HCT116 (cell line): ENCODE measurements around the gene SHANK3. TPM values are rescaled to one million over a fixed set of nuclear protein-coding genes. Genes with fewer than 3 reads are reported as not detected.

Source experiments
- ATAC-seq: fragments of 200-7000 bp; cut with Tn5 transposase; 2 replicates; pipeline ENCODE4 v1.9.1; 2020; ENCODE audit warnings: mild to moderate bottlenecking, moderate library complexity
- BruUV-seq: library from RNA; stranded (reverse); fragments of 400-500 nt; replicated peaks from 2 replicates; lab custom pipeline; 2021; lab: Mats Ljungman, UMichigan
- CTCF ChIA-PET: fragments of 300-600 bp; sonication (Branson Sonifier 250); formaldehyde crosslinking; loops from one replicate; lab custom pipeline; 2021; ENCODE audit warnings: antibody characterized with exemption; lab: Charles Lee
- POLR2A ChIA-PET: fragments of 300-600, 350-600 bp; sonication (Branson Sonifier 250); formaldehyde crosslinking; loops from one replicate; lab custom pipeline; 2021; ENCODE audit warnings: antibody characterized with exemption; lab: Charles Lee
- RAD21 ChIA-PET, 2 experiments: fragments of 300-600 bp; sonication (Branson Sonifier 250); formaldehyde crosslinking; loops; one replicate each; lab custom pipeline; 2023; ENCODE audit warnings: low total read pairs in 2 of 2; ENCODE audit not compliant: uncharacterized antibody in 2 of 2, unreplicated experiment in 2 of 2, low non-redundant PET in 1 of 2; lab: Charles Lee
- DNase-seq: peaks from one replicate; pipeline ENCODE4 v3.0.0-alpha.2; 2010; ENCODE audit warnings: low read depth, low spot score
- H2AFZ ChIP-seq: fragments of 200-600 bp; shearing (Covaris generic), sonication (generic); 2 replicates; pipeline ENCODE4 v1.6.1; 2017; ENCODE audit warnings: low read depth, mixed run types, mixed read lengths, antibody characterized with exemption, low read length; ENCODE audit not compliant: poor library complexity, severe bottlenecking
- H3K27ac ChIP-seq: 2 replicates; pipeline ENCODE4 v1.5.1; 2012; ENCODE audit warnings: low read depth, low read length
- H3K27me3 ChIP-seq: fragments of 200-600 bp; sonication (generic); 2 replicates; pipeline ENCODE4 v1.6.1; 2016; ENCODE audit warnings: mixed run types, low read length, mixed read lengths; ENCODE audit not compliant: insufficient read depth
- H3K36me3 ChIP-seq, 2 experiments: fragments of 200-500 bp in 1 of 2; fragments of 200-600 bp in 1 of 2; sonication (Bioruptor generic) in 1 of 2; sonication (generic) in 1 of 2; 2 replicates each; pipeline versions ENCODE4 v1.5.1 to v1.6.1; 2014 to 2016; ENCODE audit warnings: low read length in 2 of 2, inconsistent platforms in 1 of 2, mixed read lengths in 1 of 2, mixed run types in 1 of 2; ENCODE audit not compliant: insufficient read depth in 2 of 2, control insufficient read depth in 1 of 2
- H3K4me1 ChIP-seq, 2 experiments: fragments of 200-600 bp in 1 of 2; sonication (generic) in 1 of 2; 2 replicates each; pipeline versions ENCODE4 v1.5.1 to v1.6.1; 2012 to 2017; ENCODE audit warnings: low read length in 2 of 2, inconsistent platforms in 1 of 2, mild to moderate bottlenecking in 1 of 2, mixed read lengths in 1 of 2, mixed run types in 1 of 2, moderate library complexity in 1 of 2; ENCODE audit not compliant: insufficient read depth in 2 of 2, control insufficient read depth in 1 of 2
- H3K4me2 ChIP-seq: fragments of 200-600 bp; sonication (generic); 2 replicates; pipeline ENCODE4 v1.6.1; 2017; ENCODE audit warnings: mixed run types, low read length, mixed read lengths
- H3K4me3 ChIP-seq, 2 experiments: fragments of 200-600 bp in 1 of 2; sonication (generic) in 1 of 2; replicated peaks in 1 of 2; 2 replicates each; pipeline ENCODE4 v1.5.1; 2011 to 2016; ENCODE audit warnings: low read length in 2 of 2, control low read depth in 1 of 2, low read depth in 1 of 2, mild to moderate bottlenecking in 1 of 2, mixed read lengths in 1 of 2, mixed run types in 1 of 2
- H3K79me2 ChIP-seq: fragments of 200-600 bp; sonication (generic); 2 replicates; pipeline ENCODE4 v1.6.1; 2017; ENCODE audit warnings: mild to moderate bottlenecking, mixed run types, low read length, moderate library complexity, mixed read lengths; ENCODE audit not compliant: insufficient read depth
- H3K9ac ChIP-seq: fragments of 200-600 bp; sonication (generic); 2 replicates; pipeline ENCODE4 v1.6.1; 2016; ENCODE audit warnings: low read length, mixed read lengths
- H3K9me2 ChIP-seq: fragments of 200-600 bp; sonication (generic), shearing (Covaris generic); 2 replicates; pipeline ENCODE4 v1.6.1; 2017; ENCODE audit warnings: mixed run types, mild to moderate bottlenecking, moderate library complexity; ENCODE audit not compliant: insufficient read depth
- H3K9me3 ChIP-seq, 2 experiments: fragments of 200-500 bp in 1 of 2; fragments of 200-600 bp in 1 of 2; sonication (Bioruptor generic) in 1 of 2; sonication (generic) in 1 of 2; 2 replicates each; pipeline ENCODE4 v1.6.1; 2014 to 2017; ENCODE audit warnings: low read length in 2 of 2, mixed read lengths in 2 of 2, inconsistent platforms in 1 of 2, low read depth in 1 of 2, mild to moderate bottlenecking in 1 of 2, mixed run types in 1 of 2, moderate library complexity in 1 of 2; ENCODE audit not compliant: control insufficient read depth in 1 of 2, insufficient read depth in 1 of 2
- H4K20me1 ChIP-seq: fragments of 200-600 bp; sonication (generic), shearing (Covaris generic); 2 replicates; pipeline ENCODE4 v1.6.1; 2017; ENCODE audit warnings: mixed run types, mild to moderate bottlenecking, moderate library complexity; ENCODE audit not compliant: insufficient read depth
- CEBPB ChIP-seq: IDR thresholded peaks from 2 replicates; pipeline ENCODE4 v1.6.1; 2012; ENCODE audit warnings: low read depth
- CTCF ChIP-seq, 3 experiments: fragments of 200-600 bp in 1 of 3; sonication (generic) in 1 of 3; IDR thresholded peaks in 2 of 3; conservative IDR thresholded peaks in 1 of 3; 2 replicates each; pipeline ENCODE4 v1.5.1; 2012 to 2017; ENCODE audit warnings: low read depth in 2 of 3, low read length in 2 of 3, antibody characterized with exemption in 1 of 3, borderline replicate concordance in 1 of 3, control low read depth in 1 of 3, mild to moderate bottlenecking in 1 of 3, mixed read lengths in 1 of 3, mixed run types in 1 of 3, moderate library complexity in 1 of 3; ENCODE audit not compliant: insufficient read depth in 1 of 3
- EZH2 ChIP-seq: fragments of 200-600 bp; sonication (generic); IDR thresholded peaks from 2 replicates; pipeline ENCODE4 v1.6.1; 2017; ENCODE audit warnings: antibody characterized with exemption, mixed run types
- EZH2phosphoT487 ChIP-seq: fragments of 200-600 bp; IDR thresholded peaks from 2 replicates; pipeline ENCODE4 v1.6.1; 2018; ENCODE audit warnings: antibody characterized with exemption, borderline replicate concordance
- RAD21 ChIP-seq: IDR thresholded peaks from 2 replicates; pipeline ENCODE4 v1.6.1; 2012; ENCODE audit warnings: low read depth, mild to moderate bottlenecking
- REST ChIP-seq: IDR thresholded peaks from 2 replicates; pipeline ENCODE4 v1.6.1; 2012; ENCODE audit warnings: low read depth
- TCF7L2 ChIP-seq: IDR thresholded peaks from 2 replicates; pipeline ENCODE4 v1.7.0; 2011; ENCODE audit warnings: borderline replicate concordance, inconsistent platforms; ENCODE audit not compliant: insufficient read depth, insufficient read length; ENCODE audit errors: extremely low read depth
- YY1 ChIP-seq: IDR thresholded peaks from 2 replicates; pipeline ENCODE4 v1.6.1; 2011; ENCODE audit warnings: low read length, low read depth, moderate library complexity, mild to moderate bottlenecking; ENCODE audit not compliant: insufficient replicate concordance; ENCODE audit errors: extremely low read depth
- ZBTB33 ChIP-seq: IDR thresholded peaks from 2 replicates; pipeline ENCODE4 v1.6.1; 2011; ENCODE audit warnings: mild to moderate bottlenecking, low read length, moderate library complexity; ENCODE audit not compliant: insufficient replicate concordance; ENCODE audit errors: extremely low read depth
- ZFX ChIP-seq: fragments of 450-650 bp; IDR thresholded peaks from 2 replicates; pipeline ENCODE4 v1.6.1; 2017
- intact Hi-C: fragments of 100-400 bp; cut with micrococcal nuclease; formaldehyde crosslinking; loops from 2 replicates; pipeline ENCODE4 v1.10.0; 2022
- total RNA-seq: library from RNA; stranded (reverse); gene quantifications from one replicate; pipeline ENCODE4 v1.2.1, GENCODE V29; 2021; ENCODE audit not compliant: unreplicated experiment
- TF ChIP-seq, protein P1 (sequence below): IDR thresholded peaks from 2 replicates; pipeline ENCODE4 v1.6.1; 2012

Gene SHANK3
- total RNA-seq, 1 experiment from 2014 or later, result 16.0 TPM

GRCh38 chr22:50718352-50718709, 45.7 kb downstream of the SHANK3 start:
- no peaks in the 10 kb centered on the region for H3K79me2 ChIP-seq
- no peak overlapping the region for H3K4me3 ChIP-seq
- no peaks in the 10 kb centered on the region for H4K20me1 ChIP-seq
- no peaks in the 10 kb centered on the region for H3K27me3 ChIP-seq
- POLR2A ChIA-PET, result no interaction called here
- BruUV-seq, result no TSS peak
- intact Hi-C loops, result no loop called here
- RAD21 ChIA-PET, result no interaction called here
- H3K36me3 ChIP-seq, result no peaks in the 10 kb centered on the region; a peak in 1 of 4 replicates
- H3K27ac ChIP-seq, result no peak overlapping the region
- H3K9me3 ChIP-seq, result no peaks in the 10 kb centered on the region
- no peak overlapping the region for H3K9ac ChIP-seq
- H3K4me1 ChIP-seq, result no peaks in the 10 kb centered on the region
- CTCF ChIA-PET, result no interaction called here
- H3K9me2 ChIP-seq, result no peaks in the 10 kb centered on the region
- no peak for ATAC-seq
- no peak overlapping the region for H2AFZ ChIP-seq
- no peak for DNase-seq
- no peak overlapping the region for H3K4me2 ChIP-seq
- TF ChIP-seq ZFX, result no peak
- no peak for TF ChIP-seq CEBPB
- TF ChIP-seq TCF7L2, result no peak
- TF ChIP-seq YY1, result no peak
- TF ChIP-seq CTCF (IDR thresholded peaks at IDR 0.05 in 2 of 3, conservative IDR thresholded peaks at IDR 0.05 in 1 of 3; ENCODE audit: borderline replicate concordance in 1 of 3, insufficient read depth in 1 of 3, low read depth in 2 of 3, low read length in 2 of 3), result no peak
- no peak for TF ChIP-seq EZH2phosphoT487
- TF ChIP-seq EZH2, result no peak
- TF ChIP-seq, protein P1, sequence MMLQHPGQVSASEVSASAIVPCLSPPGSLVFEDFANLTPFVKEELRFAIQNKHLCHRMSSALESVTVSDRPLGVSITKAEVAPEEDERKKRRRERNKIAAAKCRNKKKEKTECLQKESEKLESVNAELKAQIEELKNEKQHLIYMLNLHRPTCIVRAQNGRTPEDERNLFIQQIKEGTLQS, result no peak
- TF ChIP-seq ZBTB33, result no peak
- no peak for TF ChIP-seq RAD21
- TF ChIP-seq REST, result no peak
